DOHH2 (cell line): ENCODE data around the gene VGLL4.

ENCODE experiments used
- H3F3A ChIP-seq: fragments of 200-600 bp; sonication (generic), shearing (Covaris generic); 2 replicates; pipeline ENCODE4 v1.6.0; 2016; ENCODE audit warnings: antibody characterized with exemption, mild to moderate bottlenecking; ENCODE audit not compliant: control insufficient read depth, insufficient read depth
- H3K27ac ChIP-seq: fragments of 200-600 bp; sonication (generic); 2 replicates; pipeline ENCODE4 v1.5.1; 2014; ENCODE audit warnings: low read depth, mild to moderate bottlenecking, low read length, moderate library complexity
- H3K27me3 ChIP-seq: fragments of 200-600 bp; sonication (generic); 2 replicates; pipeline ENCODE4 v1.6.1; 2014; ENCODE audit warnings: mild to moderate bottlenecking, low read length, mixed read lengths; ENCODE audit not compliant: control insufficient read depth
- H3K36me3 ChIP-seq: fragments of 200-600 bp; sonication (generic); 2 replicates; pipeline ENCODE4 v1.6.1; 2014; ENCODE audit warnings: mild to moderate bottlenecking, low read length, moderate library complexity, mixed read lengths; ENCODE audit not compliant: control insufficient read depth
- H3K4me1 ChIP-seq: fragments of 200-600 bp; sonication (generic); 2 replicates; pipeline ENCODE4 v1.6.1; 2014; ENCODE audit warnings: mild to moderate bottlenecking, low read length, mixed read lengths; ENCODE audit not compliant: control insufficient read depth
- H3K4me2 ChIP-seq: fragments of 200-600 bp; sonication (generic); 2 replicates; pipeline ENCODE4 v1.6.0; 2014; ENCODE audit warnings: mild to moderate bottlenecking, low read length, moderate library complexity
- H3K4me3 ChIP-seq: fragments of 200-600 bp; sonication (generic); 2 replicates; pipeline ENCODE4 v1.5.1; 2014; ENCODE audit warnings: mild to moderate bottlenecking, low read length, mixed read lengths
- H3K79me2 ChIP-seq: fragments of 200-600 bp; sonication (generic); 2 replicates; pipeline ENCODE4 v1.6.1; 2014; ENCODE audit warnings: mild to moderate bottlenecking, low read length, mixed read lengths; ENCODE audit not compliant: control insufficient read depth
- H3K9me2 ChIP-seq: fragments of 200-600 bp; sonication (generic); replicated peaks from 2 replicates; pipeline ENCODE4 v1.6.1; 2014; ENCODE audit warnings: mild to moderate bottlenecking, low read length, mixed read lengths; ENCODE audit not compliant: control insufficient read depth
- H3K9me3 ChIP-seq: fragments of 200-600 bp; sonication (generic); 2 replicates; pipeline ENCODE4 v1.6.1; 2014; ENCODE audit warnings: antibody characterized with exemption, low read length, mixed read lengths; ENCODE audit not compliant: control insufficient read depth, insufficient read depth
- H4K20me1 ChIP-seq: fragments of 200-600 bp; sonication (generic); 2 replicates; pipeline ENCODE4 v1.6.0; 2014; ENCODE audit warnings: low read depth, mild to moderate bottlenecking, antibody characterized with exemption, low read length, moderate library complexity; ENCODE audit not compliant: control insufficient read depth, insufficient read depth
- CTCF ChIP-seq: fragments of 200-600 bp; sonication (generic); IDR thresholded peaks from one replicate; pipeline ENCODE4 v1.5.1; 2014; ENCODE audit warnings: antibody characterized with exemption, mild to moderate bottlenecking, low read depth, low read length; ENCODE audit not compliant: poor library complexity, severe bottlenecking
- EZH2phosphoT487 ChIP-seq: fragments of 200-600 bp; sonication (generic); IDR thresholded peaks from 2 replicates; pipeline ENCODE4 v1.6.1; 2017; ENCODE audit warnings: borderline replicate concordance, mild to moderate bottlenecking, antibody characterized with exemption, low read length, moderate library complexity, mixed read lengths

The VGLL4 gene

GRCh38 chr3:11563159-11563864, 80.4 kb downstream of the VGLL4 start:
- Histone ChIP-seq H3K4me3 (no peak overlapping the region), H3K36me3 (peaks cover 93% of the 10 kb centered on the region), H3K9me2 (no peaks in the 10 kb centered on the region), H3K9me3 (no peaks in the 10 kb centered on the region), H3K4me2 (no peak overlapping the region), H3K27me3 (no peaks in the 10 kb centered on the region), H3K4me1 (peaks cover 7% of the 10 kb centered on the region; the same call in 1 of the 2 replicates), H4K20me1 (peaks cover 10% of the 10 kb centered on the region; the same call in 1 of the 2 replicates), H3F3A (no peaks in the 10 kb centered on the region), H3K27ac (no peak overlapping the region), H3K79me2 (peaks cover 74% of the 10 kb centered on the region)
- TF ChIP-seq EZH2phosphoT487 (no peak), CTCF (no peak)

- H3K79me2 ChIP-seq, result peaks cover 73% of the 10 kb centered on the region
- H3K27ac ChIP-seq, result no peak overlapping the region
- peaks cover 93% of the 10 kb centered on the region for H3K36me3 ChIP-seq
- H3F3A ChIP-seq, result no peaks in the 10 kb centered on the region
- H3K4me2 ChIP-seq, result no peak overlapping the region
- H3K9me2 ChIP-seq, result no peaks in the 10 kb centered on the region
- no peak overlapping the region for H3K4me3 ChIP-seq
- H3K4me1 ChIP-seq, result peaks cover 13% of the 10 kb centered on the region; the same call in 1 of the 2 replicates
- TF ChIP-seq CTCF, result no peak
- no peak for TF ChIP-seq EZH2phosphoT487
- no peaks in the 10 kb centered on the region for H3K9me3 ChIP-seq
- peaks cover 10% of the 10 kb centered on the region; the same call in 1 of the 2 replicates for H4K20me1 ChIP-seq
- H3K27me3 ChIP-seq, result no peaks in the 10 kb centered on the region
These were observed 81.3 kb downstream of the VGLL4 start for GRCh38 chr3:11562277-11562881.

GRCh38 chr3:11560746-11561145, 83.0 kb downstream of the VGLL4 start:
- Histone ChIP-seq H3F3A (no peaks in the 10 kb centered on the region), H3K4me2 (no peak overlapping the region), H3K9me2 (no peaks in the 10 kb centered on the region), H3K27ac (no peak overlapping the region), H3K9me3 (no peaks in the 10 kb centered on the region), H3K79me2 (peaks cover 70% of the 10 kb centered on the region), H3K27me3 (no peaks in the 10 kb centered on the region), H3K4me3 (no peak overlapping the region), H3K36me3 (peaks cover 93% of the 10 kb centered on the region), H3K4me1 (peaks cover 17% of the 10 kb centered on the region; the same call in 1 of the 2 replicates), H4K20me1 (0 out of 2 replicates have a peak, but pooled peaks cover 10% of the 10 kb centered on the region)
- TF ChIP-seq CTCF (no peak), EZH2phosphoT487 (no peak)
